Ovary (tissue), 10 donors: Measurements from ENCODE around the gene PIGH. TPM values are rescaled to one million over a fixed set of nuclear protein-coding genes. Genes with fewer than 3 reads are reported as not detected.

ENCODE experiments used
- DNase-seq, 5 donors: peaks; one replicate each; pipeline ENCODE4 v3.0.0-alpha.2; 2019 to 2020
- H3K27ac ChIP-seq, 2 donors: fragments of 200-600 bp; one replicate each; pipeline versions ENCODE4 v1.5.1 to v1.8.0; 2019 to 2022
- H3K27me3 ChIP-seq: fragments of 200-600 bp; one replicate; pipeline ENCODE4 v1.8.0; 2022
- H3K36me3 ChIP-seq: fragments of 200-600 bp; sonication (generic); one replicate; pipeline ENCODE4 v1.5.1; 2019
- H3K4me1 ChIP-seq: one replicate; pipeline ENCODE4 v1.8.1; 2013; ENCODE audit warnings: mild to moderate bottlenecking, moderate library complexity; ENCODE audit not compliant: insufficient read depth
- H3K4me3 ChIP-seq: fragments of 200-600 bp; sonication (generic); one replicate; pipeline ENCODE4 v1.5.1; 2017
- H3K9me3 ChIP-seq, 2 donors: fragments of 200-600 bp in 1 of 2; sonication (generic) in 1 of 2; one replicate each; pipeline versions ENCODE4 v1.5.1 to v1.8.1; 2013 to 2019; ENCODE audit warnings: mild to moderate bottlenecking in 1 of 2, moderate library complexity in 1 of 2
- EP300 ChIP-seq: sonication (generic); formaldehyde crosslinking; IDR thresholded peaks from one replicate; pipeline ENCODE4 v1.6.1; 2017; ENCODE audit warnings: antibody characterized with exemption
- POLR2A ChIP-seq: fragments of 450-650 bp; IDR thresholded peaks from one replicate; pipeline ENCODE4 v1.6.1; 2017; ENCODE audit warnings: antibody characterized with exemption, mild to moderate bottlenecking, moderate library complexity
- WGBS, 3 donors: extraction: QIAGEN DNeasy Blood & Tissue Kit in 1 of 3; methylation state at CpG; one replicate each; pipeline versions ENCODE4 v1.1.5 to v1.1.7; 2013 to 2017; 5-methylcytosine and 5-hydroxymethylcytosine counted together
- intact Hi-C, 4 donors: fragments of 100-400 bp; cut with DNase I; formaldehyde crosslinking; loops; one replicate each; pipeline versions ENCODE4 v1.11.0 to v1.15.1; 2022 to 2023
- long read RNA-seq, 3 donors: library from polyadenylated mRNA in 2 of 3; unstranded in 2 of 3; transcript quantifications; one replicate each; pipeline ENCODE4 v2.0.0 and lab custom pipeline, GENCODE V29; 2021 to 2026
- polyA plus RNA-seq, 2 donors: library from polyadenylated mRNA; stranded (reverse); fragments of 200-250 nt in 1 of 2; fragments of 350-450 nt in 1 of 2; fragmentation: Illumina TruSeq in 1 of 2; extraction: RNeasy Lipid Tissue Mini Kit (QIAGEN cat#74804) in 1 of 2; gene quantifications; one replicate each; pipeline ENCODE4 v1.2.3, GENCODE V29; 2013 to 2014
- total RNA-seq, 7 donors: library from RNA; depleted of rRNA in 2 of 7; stranded (reverse); fragments of >200 nt in 2 of 7; fragmentation: NEBNext Ultra II Directional in 3 of 7; extraction: Animal tissue kit (Norgen Biotek cat#: 25700) in 3 of 7; gene quantifications; one replicate each; pipeline versions ENCODE4 v1.1.0 to v1.2.4, GENCODE V29; 2016 to 2023
- TF ChIP-seq, protein P1 (sequence below), 3 donors: fragments of 450-650 bp in 2 of 3; fragments of 200-600 bp in 1 of 3; IDR thresholded peaks; one replicate each; pipeline versions ENCODE4 v1.5.1 to v1.8.0; 2016 to 2022; ENCODE audit warnings: antibody characterized with exemption in 3 of 3, mild to moderate bottlenecking in 1 of 3
- donor health status: DM: no; HTN: no; CAD: no; lungs with moderate emphysema.
- donor health status: DM: no; HTN: no; CAD: no.
- donor health status: Bipolar disorder and iron deficiency.
- donor health status: DM: yes; HTN: yes; CAD: no.
- donor health status: DM: no; HTN: no; CAD: no.
- donor health status: DM: yes; HTN: yes; CAD: no.

Gene PIGH
- 10 to 100 TPM; 21.9 to 32.5 (median 30.2) TPM for total RNA-seq
- 10 to 100 TPM; 24.4 to 35.2 TPM for polyA plus RNA-seq
- long read RNA-seq, donor 1, transcript PIGH-201 (4 exons, 1,420 nt): major isoform, 82 of 108 reads
- long read RNA-seq, donor 1, transcript PIGH-202 (4 exons, 594 nt): minor isoform, 7 of 108 reads
- long read RNA-seq, donor 1, partial matches to known transcripts: 2 of 108 reads
- long read RNA-seq, donor 1, other reads (novel, unspliced or antisense): 12 of 108 reads
- long read RNA-seq, donor 2, transcript PIGH-201 (4 exons, 1,420 nt): major isoform, 29 of 38 reads
- long read RNA-seq, donor 2, partial matches to known transcripts: 0 of 38 reads
- long read RNA-seq, donor 2, other reads (novel, unspliced or antisense): 0 of 38 reads
- long read RNA-seq, donor 3, transcript PIGH-201 (4 exons, 1,420 nt): major isoform, 27 of 43 reads
- long read RNA-seq, donor 3, partial matches to known transcripts: 1 of 43 reads
- long read RNA-seq, donor 3, other reads (novel, unspliced or antisense): 11 of 43 reads

DNA sequence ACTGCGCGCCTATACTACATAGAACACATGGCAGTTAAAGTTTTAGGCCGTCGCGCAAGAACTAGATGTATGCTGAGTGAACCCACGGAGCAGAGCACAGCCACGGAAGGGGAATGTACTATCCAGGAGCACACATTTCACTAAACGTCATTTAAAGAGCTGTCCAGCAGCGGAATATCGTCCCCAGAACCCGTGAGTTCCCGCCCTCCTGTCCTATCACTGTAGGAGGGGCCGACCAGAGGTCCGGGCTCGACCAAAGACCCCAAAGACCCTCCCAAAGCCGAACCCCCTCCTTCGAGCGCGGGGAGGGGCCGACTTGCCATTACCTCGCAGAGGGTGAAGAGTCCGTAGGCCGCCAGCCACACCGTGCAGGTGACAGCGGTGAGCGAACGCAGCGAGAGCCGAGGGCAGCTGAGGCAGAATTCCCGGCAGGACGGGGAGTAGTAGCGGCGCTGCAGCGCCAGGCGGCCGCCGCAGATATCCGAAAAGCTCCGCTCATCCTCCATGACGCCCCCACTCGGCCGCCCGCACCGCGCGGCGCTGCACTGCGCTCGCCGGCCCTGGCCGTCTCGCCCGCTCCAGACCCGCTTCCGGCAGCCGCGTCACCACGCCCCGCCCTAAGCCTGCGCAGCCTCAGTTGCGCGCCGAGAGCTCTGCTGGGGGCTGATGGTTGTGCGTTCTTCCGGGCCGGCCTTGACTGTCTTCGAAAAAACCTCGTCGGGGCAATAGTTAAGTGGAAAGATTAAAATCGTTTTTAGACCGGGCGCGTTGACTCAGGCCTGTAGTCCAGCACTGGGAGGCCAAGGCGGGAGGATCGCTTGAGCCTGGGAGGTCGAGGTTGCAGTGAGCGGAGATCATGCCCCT lies at the start of gene PIGH:
Gene PIGH, minus strand, starts transcription at position 571 of the 864 bp plus-strand sequence. Its CDS starts 65 bp downstream, at position 506.
- H3K27me3 ChIP-seq: no peaks in the 10 kb centered on the region
- intact Hi-C loops: loop anchor here in 1 of 4 donors (5.0 kb wide), 1 partner anchor 72 kb away; the partner anchor contains the start of gene VTI1B
- no peaks in the 10 kb centered on the region for H3K9me3 ChIP-seq
- peak; percentile 89 to 96 (median 93) for DNase-seq
- peak within 1 kb of the TSS; percentile 88 for H3K4me3 ChIP-seq
- no peaks in the 10 kb centered on the region for H3K36me3 ChIP-seq
- WGBS, 3 donors: 2 to 3% (median 3%) methylated on average over 64 to 77 of the region's 77 CpGs
- TF ChIP-seq, protein P1, sequence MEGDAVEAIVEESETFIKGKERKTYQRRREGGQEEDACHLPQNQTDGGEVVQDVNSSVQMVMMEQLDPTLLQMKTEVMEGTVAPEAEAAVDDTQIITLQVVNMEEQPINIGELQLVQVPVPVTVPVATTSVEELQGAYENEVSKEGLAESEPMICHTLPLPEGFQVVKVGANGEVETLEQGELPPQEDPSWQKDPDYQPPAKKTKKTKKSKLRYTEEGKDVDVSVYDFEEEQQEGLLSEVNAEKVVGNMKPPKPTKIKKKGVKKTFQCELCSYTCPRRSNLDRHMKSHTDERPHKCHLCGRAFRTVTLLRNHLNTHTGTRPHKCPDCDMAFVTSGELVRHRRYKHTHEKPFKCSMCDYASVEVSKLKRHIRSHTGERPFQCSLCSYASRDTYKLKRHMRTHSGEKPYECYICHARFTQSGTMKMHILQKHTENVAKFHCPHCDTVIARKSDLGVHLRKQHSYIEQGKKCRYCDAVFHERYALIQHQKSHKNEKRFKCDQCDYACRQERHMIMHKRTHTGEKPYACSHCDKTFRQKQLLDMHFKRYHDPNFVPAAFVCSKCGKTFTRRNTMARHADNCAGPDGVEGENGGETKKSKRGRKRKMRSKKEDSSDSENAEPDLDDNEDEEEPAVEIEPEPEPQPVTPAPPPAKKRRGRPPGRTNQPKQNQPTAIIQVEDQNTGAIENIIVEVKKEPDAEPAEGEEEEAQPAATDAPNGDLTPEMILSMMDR (IDR thresholded peaks at IDR 0.05): peak; percentile 62 to 82 (median 77)
- peak; percentile 93 for TF ChIP-seq POLR2A
- no peak for TF ChIP-seq EP300
- H3K4me1 ChIP-seq: peaks cover 3% of the 10 kb centered on the region
- H3K27ac ChIP-seq: peak within 1 kb of the TSS; percentile 91

- no peak overlapping the region for H3K27ac ChIP-seq
- 89 to 92% (median 89%) methylated on average over 3 of the region's 3 CpGs for WGBS, 3 donors
- TF ChIP-seq POLR2A: no peak
- no peak for TF ChIP-seq EP300
- TF ChIP-seq, protein P1 (IDR thresholded peaks at IDR 0.05): no peak
- intact Hi-C loops: no loop called here
- H3K4me1 ChIP-seq: no peaks in the 10 kb centered on the region
- H3K27me3 ChIP-seq: no peaks in the 10 kb centered on the region
- no peaks in the 10 kb centered on the region for H3K36me3 ChIP-seq
- H3K4me3 ChIP-seq: no peak overlapping the region
- no peak for DNase-seq
- H3K9me3 ChIP-seq: no peaks in the 10 kb centered on the region
These were observed 46.1 kb upstream of the PIGH start for GRCh38 chr14:67646131-67646530.

- WGBS, 3 donors: 52 to 73% (median 68%) methylated on average over 5 of the region's 5 CpGs
- H3K36me3 ChIP-seq: no peaks in the 10 kb centered on the region
- no peaks in the 10 kb centered on the region for H3K27me3 ChIP-seq
- H3K27ac ChIP-seq: no peak overlapping the region
- TF ChIP-seq, protein P1 (IDR thresholded peaks at IDR 0.05): no peak
- TF ChIP-seq POLR2A (no peak), EP300 (no peak)
- H3K4me1 ChIP-seq: no peaks in the 10 kb centered on the region
- no peaks in the 10 kb centered on the region for H3K9me3 ChIP-seq
- H3K4me3 ChIP-seq: no peak overlapping the region
- no peak for DNase-seq
- intact Hi-C loops: no loop called here
These were observed 45.3 kb upstream of the PIGH start for GRCh38 chr14:67645414-67645813.

DNA sequence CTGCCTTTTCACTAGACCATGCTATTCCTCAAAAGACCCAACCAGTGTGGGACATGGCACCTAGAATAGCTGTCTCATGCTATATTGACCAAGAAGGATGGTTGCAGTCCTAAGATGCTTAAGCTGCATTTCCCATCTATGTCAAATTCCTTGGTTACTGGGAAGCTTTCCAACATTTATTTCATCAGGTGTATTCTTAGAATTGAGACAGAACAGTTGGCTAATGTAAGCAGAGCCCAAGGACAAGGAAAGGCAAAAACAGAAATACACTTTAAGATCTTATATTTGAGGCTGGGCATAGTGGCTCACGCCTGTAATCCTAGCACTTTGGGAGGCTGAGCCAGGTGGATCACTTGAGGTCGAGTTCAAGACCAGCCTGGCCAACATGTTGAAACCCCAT lies 44.4 kb upstream of the PIGH start:
- Histone ChIP-seq H3K4me1 (no peaks in the 10 kb centered on the region), H3K9me3 (no peaks in the 10 kb centered on the region), H3K27ac (no peak overlapping the region), H3K36me3 (no peaks in the 10 kb centered on the region), H3K4me3 (no peak overlapping the region), H3K27me3 (no peaks in the 10 kb centered on the region)
- WGBS, 3 donors: 74 to 78% (median 75%) methylated on average over 2 of the region's 2 CpGs
- TF ChIP-seq POLR2A (no peak), EP300 (no peak)
- TF ChIP-seq, protein P1 (IDR thresholded peaks at IDR 0.05): no peak
- DNase-seq: no peak
- intact Hi-C loops: no loop called here
